Hepatocyte (in vitro differentiated cells): Measurements from ENCODE around the gene LYSMD4.

Experiments used
- EZH2 ChIP-seq: fragments of 200-600 bp; sonication (generic); IDR thresholded peaks from 2 replicates; pipeline ENCODE4 v1.6.1; 2016; ENCODE audit warnings: antibody characterized with exemption, mild to moderate bottlenecking, borderline replicate concordance
- EZH2phosphoT487 ChIP-seq: fragments of 200-600 bp; sonication (generic); IDR thresholded peaks from one replicate; pipeline ENCODE4 v1.6.1; 2018; ENCODE audit warnings: antibody characterized with exemption, mild to moderate bottlenecking, low read depth, moderate library complexity; ENCODE audit not compliant: unreplicated experiment, severe bottlenecking
- TF ChIP-seq, protein P1 (sequence below): fragments of 200-600 bp; sonication (generic); IDR thresholded peaks from 2 replicates; pipeline ENCODE4 v1.5.1; 2016; ENCODE audit warnings: antibody characterized with exemption, mild to moderate bottlenecking; ENCODE audit not compliant: poor library complexity

DNA sequence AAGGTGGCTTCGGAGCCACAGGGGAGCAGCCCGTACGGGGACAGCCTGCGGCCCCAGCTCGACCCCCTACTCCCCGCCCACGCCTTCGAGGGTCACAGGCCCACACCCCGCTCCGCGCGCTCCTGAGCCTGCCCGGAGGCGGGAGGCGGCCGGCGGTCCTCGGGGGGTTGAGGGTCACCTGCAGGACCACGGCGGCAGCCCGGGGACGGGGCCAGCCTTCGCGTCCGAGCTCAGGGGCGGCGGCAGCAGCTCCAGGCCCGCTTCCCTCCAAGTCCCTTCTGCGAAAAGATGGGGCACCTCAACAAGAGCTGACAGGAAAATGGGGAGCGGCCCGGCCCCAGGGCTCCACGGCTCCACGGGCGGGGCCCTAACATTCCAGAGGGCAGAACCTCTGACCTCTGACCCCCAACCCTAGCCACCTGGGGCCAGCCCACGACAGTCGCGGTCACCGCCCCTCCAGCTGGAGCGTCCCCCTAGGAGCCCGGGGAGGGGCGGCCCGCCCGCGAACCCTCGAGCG is 428 bp downstream of the LYSMD4 start:
- TF ChIP-seq, protein P1, sequence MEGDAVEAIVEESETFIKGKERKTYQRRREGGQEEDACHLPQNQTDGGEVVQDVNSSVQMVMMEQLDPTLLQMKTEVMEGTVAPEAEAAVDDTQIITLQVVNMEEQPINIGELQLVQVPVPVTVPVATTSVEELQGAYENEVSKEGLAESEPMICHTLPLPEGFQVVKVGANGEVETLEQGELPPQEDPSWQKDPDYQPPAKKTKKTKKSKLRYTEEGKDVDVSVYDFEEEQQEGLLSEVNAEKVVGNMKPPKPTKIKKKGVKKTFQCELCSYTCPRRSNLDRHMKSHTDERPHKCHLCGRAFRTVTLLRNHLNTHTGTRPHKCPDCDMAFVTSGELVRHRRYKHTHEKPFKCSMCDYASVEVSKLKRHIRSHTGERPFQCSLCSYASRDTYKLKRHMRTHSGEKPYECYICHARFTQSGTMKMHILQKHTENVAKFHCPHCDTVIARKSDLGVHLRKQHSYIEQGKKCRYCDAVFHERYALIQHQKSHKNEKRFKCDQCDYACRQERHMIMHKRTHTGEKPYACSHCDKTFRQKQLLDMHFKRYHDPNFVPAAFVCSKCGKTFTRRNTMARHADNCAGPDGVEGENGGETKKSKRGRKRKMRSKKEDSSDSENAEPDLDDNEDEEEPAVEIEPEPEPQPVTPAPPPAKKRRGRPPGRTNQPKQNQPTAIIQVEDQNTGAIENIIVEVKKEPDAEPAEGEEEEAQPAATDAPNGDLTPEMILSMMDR = no peak
- no peak for TF ChIP-seq EZH2
- TF ChIP-seq EZH2phosphoT487 = no peak
